Astrocyte (in vitro differentiated cells and primary cell): ENCODE results near the gene PTH2R. TPM values are rescaled to one million over a fixed set of nuclear protein-coding genes. Genes with fewer than 3 reads are reported as not detected.

Experiments
- DNase-seq: peaks from one replicate; pipeline ENCODE4 v3.0.0-alpha.2; 2010; ENCODE audit warnings: low read depth
- FAIRE-seq: peaks from 2 replicates; lab custom pipeline; 2011; peaks lifted over from hg19 to GRCh38; lab: Jason Lieb, UNC
- H2AFZ ChIP-seq: 2 replicates; pipeline ENCODE4 v1.6.0; 2012; ENCODE audit warnings: low read depth, low read length, inconsistent platforms
- H3K27ac ChIP-seq: 2 replicates; pipeline ENCODE4 v1.5.1; 2011; ENCODE audit warnings: low read depth, low read length, inconsistent platforms
- H3K27me3 ChIP-seq: 2 replicates; pipeline ENCODE4 v1.6.0; 2011; ENCODE audit warnings: low read length, inconsistent platforms; ENCODE audit not compliant: insufficient read depth
- H3K36me3 ChIP-seq: 2 replicates; pipeline ENCODE4 v1.5.1; 2011; ENCODE audit warnings: low read length, inconsistent platforms; ENCODE audit not compliant: insufficient read depth
- H3K4me1 ChIP-seq: 2 replicates; pipeline ENCODE4 v1.5.1; 2011; ENCODE audit warnings: low read length, inconsistent platforms; ENCODE audit not compliant: insufficient read depth
- H3K4me2 ChIP-seq: 2 replicates; pipeline ENCODE4 v1.6.0; 2012; ENCODE audit warnings: low read length, inconsistent platforms
- H3K4me3 ChIP-seq: 2 replicates; pipeline ENCODE4 v1.5.1; 2011; ENCODE audit warnings: low read depth, mild to moderate bottlenecking, low read length, inconsistent platforms; ENCODE audit not compliant: insufficient read depth
- H3K79me2 ChIP-seq: 2 replicates; pipeline ENCODE4 v1.6.0; 2012; ENCODE audit warnings: mild to moderate bottlenecking, low read length, inconsistent platforms; ENCODE audit not compliant: insufficient read depth
- H3K9ac ChIP-seq: 2 replicates; pipeline ENCODE4 v1.6.0; 2012; ENCODE audit warnings: mild to moderate bottlenecking, low read length, inconsistent platforms
- H3K9me3 ChIP-seq: 2 replicates; pipeline ENCODE4 v1.5.1; 2012; ENCODE audit warnings: low read depth, mild to moderate bottlenecking, low read length, inconsistent platforms; ENCODE audit not compliant: insufficient read depth
- H4K20me1 ChIP-seq: 2 replicates; pipeline ENCODE4 v1.6.0; 2012; ENCODE audit warnings: low read length, inconsistent platforms; ENCODE audit not compliant: insufficient read depth
- H3K27ac Mint-ChIP-seq: one replicate; pipeline ENCODE4 v1.8.0; 2021; ENCODE audit warnings: mild to moderate bottlenecking, mixed read lengths; ENCODE audit not compliant: unreplicated experiment
- H3K27me3 Mint-ChIP-seq: one replicate; pipeline ENCODE4 v1.8.0; 2021; ENCODE audit warnings: low read depth, mixed read lengths; ENCODE audit not compliant: unreplicated experiment
- H3K36me3 Mint-ChIP-seq: one replicate; pipeline ENCODE4 v1.8.0; 2021; ENCODE audit warnings: low read depth, mixed read lengths; ENCODE audit not compliant: unreplicated experiment
- H3K4me1 Mint-ChIP-seq: one replicate; pipeline ENCODE4 v1.8.0; 2021; ENCODE audit warnings: low read depth, mixed read lengths; ENCODE audit not compliant: unreplicated experiment
- H3K4me3 Mint-ChIP-seq: one replicate; pipeline ENCODE4 v1.8.0; 2021; ENCODE audit warnings: mild to moderate bottlenecking, moderate library complexity, mixed read lengths; ENCODE audit not compliant: unreplicated experiment
- H3K9me3 Mint-ChIP-seq: one replicate; pipeline ENCODE4 v1.8.0; 2021; ENCODE audit warnings: mild to moderate bottlenecking, mixed read lengths; ENCODE audit not compliant: unreplicated experiment
- EZH2 ChIP-seq: IDR thresholded peaks from 2 replicates; pipeline ENCODE4 v1.6.1; 2012; ENCODE audit warnings: mild to moderate bottlenecking, low read length, inconsistent platforms; ENCODE audit not compliant: insufficient read depth
- total RNA-seq: library from RNA; stranded (reverse); gene quantifications from 2 replicates; pipeline ENCODE4 v1.2.1, GENCODE V29; 2021
- TF ChIP-seq, protein P1 (sequence below): IDR thresholded peaks from 2 replicates; pipeline ENCODE4 v1.5.1; 2011; ENCODE audit warnings: low read depth, mild to moderate bottlenecking, inconsistent platforms, low read length, moderate library complexity; ENCODE audit not compliant: insufficient read depth

The PTH2R gene
- total RNA-seq, 1 donor from 2014 or later, result not detected

DNA sequence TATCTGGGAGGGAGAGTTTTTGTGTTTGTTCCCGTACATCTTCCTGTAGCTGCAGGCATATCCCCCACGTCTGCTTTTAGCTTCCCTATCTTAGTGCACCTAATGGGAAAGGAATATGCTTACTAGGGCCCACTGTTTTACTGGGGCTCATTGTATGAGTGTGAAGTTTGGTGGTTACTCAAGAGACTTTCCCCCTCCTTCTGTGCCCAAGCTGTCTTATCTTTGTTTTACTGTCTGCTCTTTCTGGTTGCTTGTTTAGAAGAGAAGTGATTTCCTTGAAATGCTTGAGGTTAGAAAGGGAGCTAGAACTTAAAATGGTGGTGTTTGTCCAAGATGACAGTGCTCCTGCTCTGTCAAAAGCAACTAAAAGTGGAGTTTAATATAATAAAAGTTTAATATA, 7.3 kb downstream of the PTH2R start:
- Histone ChIP-seq H3K9me3 (peaks cover 4% of the 10 kb centered on the region), H4K20me1 (no peaks in the 10 kb centered on the region), H3K27me3 (peaks cover under 1% of the 10 kb centered on the region), H3K4me2 (no peak overlapping the region), H3K36me3 (no peaks in the 10 kb centered on the region), H2AFZ (no peak overlapping the region), H3K9ac (no peak overlapping the region), H3K4me1 (no peaks in the 10 kb centered on the region), H3K4me3 (no peak overlapping the region), H3K79me2 (no peaks in the 10 kb centered on the region), H3K27ac (no peak overlapping the region)
- no peak overlapping the region for H3K4me3 Mint-ChIP-seq
- H3K4me1 Mint-ChIP-seq, result no peaks in the 10 kb centered on the region
- H3K27ac Mint-ChIP-seq, result no peak overlapping the region
- H3K36me3 Mint-ChIP-seq, result no peaks in the 10 kb centered on the region
- FAIRE-seq (no peak), DNase-seq (no peak)
- TF ChIP-seq, protein P1, sequence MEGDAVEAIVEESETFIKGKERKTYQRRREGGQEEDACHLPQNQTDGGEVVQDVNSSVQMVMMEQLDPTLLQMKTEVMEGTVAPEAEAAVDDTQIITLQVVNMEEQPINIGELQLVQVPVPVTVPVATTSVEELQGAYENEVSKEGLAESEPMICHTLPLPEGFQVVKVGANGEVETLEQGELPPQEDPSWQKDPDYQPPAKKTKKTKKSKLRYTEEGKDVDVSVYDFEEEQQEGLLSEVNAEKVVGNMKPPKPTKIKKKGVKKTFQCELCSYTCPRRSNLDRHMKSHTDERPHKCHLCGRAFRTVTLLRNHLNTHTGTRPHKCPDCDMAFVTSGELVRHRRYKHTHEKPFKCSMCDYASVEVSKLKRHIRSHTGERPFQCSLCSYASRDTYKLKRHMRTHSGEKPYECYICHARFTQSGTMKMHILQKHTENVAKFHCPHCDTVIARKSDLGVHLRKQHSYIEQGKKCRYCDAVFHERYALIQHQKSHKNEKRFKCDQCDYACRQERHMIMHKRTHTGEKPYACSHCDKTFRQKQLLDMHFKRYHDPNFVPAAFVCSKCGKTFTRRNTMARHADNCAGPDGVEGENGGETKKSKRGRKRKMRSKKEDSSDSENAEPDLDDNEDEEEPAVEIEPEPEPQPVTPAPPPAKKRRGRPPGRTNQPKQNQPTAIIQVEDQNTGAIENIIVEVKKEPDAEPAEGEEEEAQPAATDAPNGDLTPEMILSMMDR, result no peak
- TF ChIP-seq EZH2, result no peak
- H3K9me3 Mint-ChIP-seq, result peaks cover 2% of the 10 kb centered on the region
- no peaks in the 10 kb centered on the region for H3K27me3 Mint-ChIP-seq

DNA sequence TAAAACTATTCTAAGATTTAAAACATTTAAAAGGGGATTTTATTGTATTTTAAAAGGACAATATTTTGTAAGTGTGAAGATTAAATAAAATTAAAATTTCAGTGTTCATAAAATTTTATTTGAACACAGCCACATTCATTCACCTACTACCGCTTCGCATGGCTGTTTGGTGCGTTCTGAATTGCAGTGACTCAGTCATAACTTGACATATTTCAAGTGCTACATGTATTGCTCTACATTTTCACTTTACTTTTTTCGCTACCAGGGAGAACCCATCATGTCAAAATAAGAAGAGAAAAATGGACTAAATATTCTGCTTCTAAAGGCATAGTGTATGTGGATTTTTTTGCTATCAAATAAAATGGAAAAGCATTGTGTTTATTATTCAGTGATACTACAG, 8.7 kb downstream of the PTH2R start:
- TF ChIP-seq, protein P1, result no peak
- no peak for TF ChIP-seq EZH2
- Mint-ChIP-seq H3K27me3 (no peaks in the 10 kb centered on the region), H3K4me1 (no peaks in the 10 kb centered on the region), H3K9me3 (peaks cover 2% of the 10 kb centered on the region), H3K4me3 (no peak overlapping the region), H3K27ac (no peak overlapping the region), H3K36me3 (no peaks in the 10 kb centered on the region)
- H3K27ac ChIP-seq, result no peak overlapping the region
- no peaks in the 10 kb centered on the region for H3K79me2 ChIP-seq
- H3K9me3 ChIP-seq, result peaks cover 4% of the 10 kb centered on the region
- H4K20me1 ChIP-seq, result no peaks in the 10 kb centered on the region
- no peaks in the 10 kb centered on the region for H3K27me3 ChIP-seq
- no peak overlapping the region for H2AFZ ChIP-seq
- H3K9ac ChIP-seq, result no peak overlapping the region
- FAIRE-seq, result no peak
- no peaks in the 10 kb centered on the region for H3K4me1 ChIP-seq
- H3K36me3 ChIP-seq, result no peaks in the 10 kb centered on the region
- H3K4me2 ChIP-seq, result no peak overlapping the region
- no peak for DNase-seq
- no peak overlapping the region for H3K4me3 ChIP-seq

DNA sequence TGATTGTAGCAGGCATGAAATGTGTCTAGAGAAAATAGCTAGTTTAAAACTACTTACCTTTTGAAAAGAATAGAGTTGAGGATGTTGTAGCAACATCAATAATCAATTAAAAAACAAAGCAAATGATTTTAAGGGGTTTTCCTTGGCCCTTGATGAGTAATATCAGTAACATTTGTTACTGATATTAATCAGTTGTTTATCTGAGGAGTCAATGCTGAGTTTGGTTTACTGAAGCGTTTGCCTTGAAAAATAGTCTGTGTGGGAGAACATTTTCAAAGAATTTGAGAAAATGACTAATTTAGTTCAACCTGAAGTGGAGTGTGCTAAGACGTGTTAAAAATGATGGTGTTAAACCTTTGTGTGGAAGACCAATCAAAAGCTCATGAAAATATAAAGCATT, 9.3 kb downstream of the PTH2R start:
- FAIRE-seq, result no peak

More for the DNA sequence above, 9.3 kb downstream of the PTH2R start:
- H3K4me3 Mint-ChIP-seq, result no peak overlapping the region
- H3K27me3 Mint-ChIP-seq, result no peaks in the 10 kb centered on the region
- no peaks in the 10 kb centered on the region for H4K20me1 ChIP-seq
- no peaks in the 10 kb centered on the region for H3K4me1 Mint-ChIP-seq
- DNase-seq, result no peak
- TF ChIP-seq EZH2, result no peak
- TF ChIP-seq, protein P1, result no peak
- no peak overlapping the region for H3K27ac Mint-ChIP-seq
- peaks cover 4% of the 10 kb centered on the region for H3K9me3 ChIP-seq
- H3K79me2 ChIP-seq, result no peaks in the 10 kb centered on the region
- no peaks in the 10 kb centered on the region for H3K4me1 ChIP-seq
- no peaks in the 10 kb centered on the region for H3K27me3 ChIP-seq
- no peak overlapping the region for H3K4me3 ChIP-seq
- no peak overlapping the region for H3K4me2 ChIP-seq
- H3K36me3 Mint-ChIP-seq, result no peaks in the 10 kb centered on the region
- no peak overlapping the region for H3K27ac ChIP-seq
- no peak overlapping the region for H2AFZ ChIP-seq
- no peaks in the 10 kb centered on the region for H3K36me3 ChIP-seq
- H3K9ac ChIP-seq, result no peak overlapping the region
- peaks cover 2% of the 10 kb centered on the region for H3K9me3 Mint-ChIP-seq
